DMS53 treated with DMSO at 0.1 percent for 48 hours (cell line): ENCODE data around the gene SLC35B2.

Experiments used
- DNase-seq: peaks from one replicate; lab custom pipeline; 2025; ENCODE audit not compliant: unreplicated experiment; lab: John Stamatoyannopoulos, UW

SLC35B2 gene

DNA sequence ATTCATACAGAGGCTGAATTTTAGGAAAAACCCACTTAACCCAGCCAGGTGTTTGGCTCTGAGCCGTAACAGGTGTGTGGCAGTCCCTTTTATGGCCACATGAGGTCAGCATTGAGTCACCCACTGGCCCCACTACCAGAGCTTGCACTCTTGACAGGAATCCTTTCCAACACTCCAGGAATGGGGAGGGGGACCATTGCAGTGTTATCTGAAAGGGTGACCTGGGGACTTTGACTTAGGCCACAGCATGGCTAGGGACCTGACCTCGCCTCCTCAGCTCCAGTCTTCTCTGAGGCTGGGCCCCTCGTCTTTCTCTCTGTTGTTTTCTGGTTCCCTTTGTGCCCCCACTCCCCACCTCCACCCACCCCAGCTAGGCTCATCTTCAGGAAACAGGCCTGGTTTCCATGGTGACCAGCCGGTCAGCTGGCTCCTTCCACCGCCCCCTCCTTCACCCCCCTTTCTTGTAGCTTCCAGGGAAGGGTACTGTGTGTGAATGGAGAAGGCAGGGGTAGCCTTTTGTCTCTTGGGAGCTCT is 10.8 kb upstream of the SLC35B2 start:
- peak; percentile 63 for DNase-seq

DNA sequence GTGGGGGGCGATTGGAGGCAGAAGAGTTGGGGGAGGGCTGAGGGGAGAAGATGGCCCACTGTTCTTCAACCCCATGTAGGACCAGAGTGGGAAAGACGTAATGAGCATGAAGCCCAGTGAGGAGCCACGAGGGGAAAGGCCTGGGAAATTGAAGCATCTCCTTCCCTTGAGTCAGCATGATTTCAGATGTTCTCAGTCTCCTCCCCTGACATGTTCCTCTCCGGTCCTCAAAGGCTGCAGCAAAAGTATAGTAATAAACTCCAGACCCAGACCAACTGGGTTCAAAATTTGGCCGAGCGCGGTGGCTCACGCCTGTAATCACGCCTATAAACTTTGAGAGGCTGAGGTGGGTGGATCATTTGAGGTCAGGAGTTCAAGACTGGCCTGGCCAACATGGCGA is 9.9 kb upstream of the SLC35B2 start:
- DNase-seq, result no peak

DNA sequence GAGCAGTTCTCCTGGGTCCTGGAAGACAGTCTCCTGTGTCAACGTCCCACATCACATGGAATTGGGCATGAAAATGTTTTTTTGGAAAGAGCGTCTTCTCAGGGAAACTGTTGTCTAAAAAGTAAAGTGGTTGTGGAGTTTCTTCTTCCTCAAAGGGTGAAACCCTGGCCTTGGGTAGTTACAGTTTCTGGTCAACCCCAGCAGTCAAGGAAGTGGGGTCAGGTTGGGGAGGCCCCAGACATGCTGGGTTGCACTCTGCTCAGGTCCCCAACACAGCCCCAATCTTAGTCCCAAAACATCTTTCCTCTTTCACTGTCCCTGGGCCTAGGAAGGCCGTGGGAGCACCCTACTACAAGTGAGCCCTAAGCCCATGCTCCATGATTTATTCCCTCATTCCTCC is 9.0 kb upstream of the SLC35B2 start:
- DNase-seq, result no peak

DNA sequence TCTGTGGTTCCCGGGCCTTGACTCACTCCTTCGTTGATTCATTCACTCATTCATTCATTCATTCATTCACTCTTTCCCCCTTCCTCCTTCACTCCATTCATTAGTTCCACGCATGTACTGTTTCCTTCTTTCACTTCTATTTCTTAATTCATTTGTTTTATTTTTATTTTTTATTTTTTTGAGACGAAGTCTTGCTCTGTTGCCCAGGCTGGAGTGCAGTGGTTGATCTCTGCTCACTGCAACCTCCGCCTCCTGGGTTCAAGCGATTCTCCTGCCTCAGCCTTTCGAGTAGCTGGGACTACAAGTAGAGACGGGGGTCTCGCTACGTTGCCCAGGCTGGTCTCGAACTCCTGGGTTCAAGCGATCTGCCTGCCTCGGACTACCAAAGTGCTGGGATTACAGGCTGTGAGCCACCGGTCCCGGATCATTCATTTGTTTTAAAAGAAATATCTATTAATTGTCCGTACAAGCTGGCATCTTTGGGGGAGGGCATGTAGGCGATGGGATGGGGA is 8.4 kb upstream of the SLC35B2 start:
- DNase-seq, result no peak

- DNase-seq, result peak; percentile 74
Observed at GRCh38 chr6:44265007-44265721, 7.8 kb upstream of the SLC35B2 start, which contains the start of gene NFKBIE. Gene NFKBIE (minus strand): TSS chr6:44265551. CDS start chr6:44265346, 205 bp downstream.

- DNase-seq, result no peak
Observed at GRCh38 chr6:44264154-44265006, 7.1 kb upstream of the SLC35B2 start.

DNA sequence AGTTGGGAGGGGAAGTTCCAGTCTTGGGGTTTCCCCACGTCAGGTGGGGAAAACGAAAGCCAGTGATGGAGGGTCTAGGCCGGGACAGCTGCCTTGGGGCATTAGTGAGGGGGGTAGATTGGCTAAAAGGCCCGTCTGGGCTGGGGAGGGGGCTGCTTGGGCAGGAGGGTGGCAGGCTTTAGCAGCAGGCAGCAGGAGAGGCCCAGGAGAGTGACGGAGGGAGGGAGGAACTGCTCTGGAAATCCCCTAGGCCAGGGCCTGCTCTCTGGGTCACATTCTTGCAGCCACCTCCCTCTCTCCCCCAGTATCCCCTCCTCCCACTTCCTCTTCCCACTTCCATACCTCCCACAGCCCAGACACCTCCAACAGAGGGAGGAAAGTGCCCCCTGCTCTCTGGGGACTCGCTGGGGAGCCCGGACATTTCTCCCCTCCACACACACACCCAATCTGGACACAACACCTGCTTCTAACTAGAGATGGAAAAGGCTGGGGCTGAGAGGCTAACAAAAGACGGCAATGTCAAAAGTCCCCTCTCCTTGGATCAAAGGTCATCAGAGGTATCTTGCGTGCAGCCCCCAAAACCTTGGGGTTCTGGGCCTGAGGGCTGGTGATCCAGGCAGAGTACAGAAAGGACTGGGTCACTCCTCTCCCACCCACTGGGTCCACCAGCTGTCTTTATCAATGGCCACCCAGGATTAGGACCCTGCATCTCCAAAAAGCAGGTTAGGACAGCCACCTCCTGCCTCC is 6.2 kb upstream of the SLC35B2 start:
- no peak for DNase-seq

- DNase-seq, result no peak
Observed at GRCh38 chr6:44262467-44263353, 5.4 kb upstream of the SLC35B2 start.

DNA sequence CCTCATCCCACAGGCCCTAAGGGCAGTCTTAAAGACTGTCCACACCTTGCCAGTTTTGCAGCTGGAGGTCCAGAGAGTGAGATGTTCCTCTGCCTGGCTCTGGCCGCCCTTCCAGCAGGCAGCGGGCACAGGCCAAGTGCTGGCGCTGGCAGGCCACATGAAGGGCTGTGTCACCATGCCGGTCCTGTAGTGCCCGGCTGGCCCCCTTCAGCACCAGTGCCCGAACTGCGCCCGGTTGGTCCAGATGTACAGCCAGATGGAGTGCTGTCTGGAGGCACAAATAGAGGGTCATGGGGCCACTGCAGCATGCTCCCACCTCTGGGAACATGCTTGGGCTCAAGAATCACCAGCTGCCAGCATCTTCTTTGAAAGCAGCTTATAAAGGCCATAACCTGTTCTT is 4.3 kb upstream of the SLC35B2 start:
- DNase-seq, result no peak

DNA sequence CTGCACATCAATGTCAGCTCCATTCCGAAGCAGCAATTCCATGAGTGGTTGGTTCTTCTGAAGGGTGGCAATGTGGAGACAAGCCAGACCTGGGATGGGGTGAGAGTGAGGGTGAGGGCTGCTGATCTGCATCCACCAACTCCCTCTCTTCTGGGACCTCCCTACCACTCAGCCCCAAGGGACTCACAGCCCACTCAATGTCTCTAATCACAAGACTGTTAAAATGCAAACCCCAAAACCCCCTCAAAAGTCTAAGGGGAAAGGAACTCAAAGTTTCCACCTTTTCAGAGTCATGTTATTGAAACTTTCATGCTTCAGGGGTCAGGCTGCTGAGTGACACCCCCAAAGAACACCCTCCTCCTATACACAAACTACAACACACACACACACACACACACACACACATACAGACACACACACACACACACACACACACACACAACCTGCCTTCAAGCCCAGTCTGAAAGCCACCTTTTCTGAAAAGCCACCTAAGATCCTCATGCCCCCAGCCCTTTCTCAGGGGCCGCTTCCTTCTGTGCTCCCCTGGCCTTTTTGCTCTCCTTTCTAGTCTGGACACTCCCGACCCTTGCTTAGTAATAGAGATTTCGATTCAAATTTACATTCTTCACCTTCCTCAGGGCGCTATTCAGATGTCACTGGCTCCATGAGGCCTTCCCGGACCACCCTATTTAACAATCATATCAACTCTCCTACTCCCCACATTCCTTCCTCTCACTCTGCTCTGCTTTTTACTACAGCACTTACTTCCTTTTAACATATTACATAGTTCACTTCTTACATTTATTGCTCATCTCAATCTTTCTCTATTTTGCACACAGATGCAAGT is 3.3 kb upstream of the SLC35B2 start:
- DNase-seq, result no peak

- DNase-seq, result no peak
Observed at GRCh38 chr6:44260011-44260410, 2.7 kb upstream of the SLC35B2 start.

- DNase-seq, result no peak
Observed at GRCh38 chr6:44258921-44259320, 1.6 kb upstream of the SLC35B2 start.

DNA sequence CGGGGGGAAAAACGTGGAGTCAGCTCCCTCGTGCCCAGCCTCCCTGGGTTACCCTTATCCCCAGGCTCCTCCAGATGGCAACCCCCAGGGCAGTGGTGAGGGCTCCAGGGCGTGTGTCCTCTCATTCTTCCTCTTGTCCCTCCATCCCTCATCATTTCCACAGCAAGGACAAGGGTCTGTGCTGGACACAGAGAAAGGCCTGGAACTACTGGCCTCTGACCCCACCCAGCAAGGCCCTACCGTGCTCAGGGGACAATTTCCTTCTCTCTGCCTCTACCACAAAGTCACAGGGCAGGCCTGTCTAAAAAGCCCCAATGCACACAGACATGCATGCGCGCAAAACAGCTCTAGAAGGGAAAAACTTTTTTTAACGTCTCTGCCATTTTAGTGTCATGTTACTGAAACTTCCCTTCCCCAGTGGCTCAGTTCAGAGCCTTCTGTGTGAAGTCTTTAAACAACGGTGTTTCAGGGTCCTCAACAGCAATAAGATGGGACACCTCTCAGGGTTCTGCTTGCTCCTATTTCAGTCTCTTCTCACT is 1.1 kb upstream of the SLC35B2 start:
- no peak for DNase-seq

- no peak for DNase-seq
Observed at GRCh38 chr6:44257753-44258324, 511 bp upstream of the SLC35B2 start.

DNA sequence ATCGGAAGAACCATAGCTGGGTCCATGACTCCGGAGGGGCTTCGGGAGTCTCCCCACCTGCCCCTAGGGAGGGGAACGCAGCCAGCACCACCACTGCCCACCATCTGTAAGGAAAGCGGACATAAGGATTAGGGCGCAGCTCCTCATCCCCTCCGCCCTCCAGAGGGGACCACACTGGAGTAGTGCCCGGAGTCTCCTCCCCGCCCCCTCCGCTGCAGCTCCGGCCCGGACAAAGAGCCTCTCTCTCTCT is 628 bp downstream of the SLC35B2 start:
- DNase-seq, result peak; percentile 41

DNA sequence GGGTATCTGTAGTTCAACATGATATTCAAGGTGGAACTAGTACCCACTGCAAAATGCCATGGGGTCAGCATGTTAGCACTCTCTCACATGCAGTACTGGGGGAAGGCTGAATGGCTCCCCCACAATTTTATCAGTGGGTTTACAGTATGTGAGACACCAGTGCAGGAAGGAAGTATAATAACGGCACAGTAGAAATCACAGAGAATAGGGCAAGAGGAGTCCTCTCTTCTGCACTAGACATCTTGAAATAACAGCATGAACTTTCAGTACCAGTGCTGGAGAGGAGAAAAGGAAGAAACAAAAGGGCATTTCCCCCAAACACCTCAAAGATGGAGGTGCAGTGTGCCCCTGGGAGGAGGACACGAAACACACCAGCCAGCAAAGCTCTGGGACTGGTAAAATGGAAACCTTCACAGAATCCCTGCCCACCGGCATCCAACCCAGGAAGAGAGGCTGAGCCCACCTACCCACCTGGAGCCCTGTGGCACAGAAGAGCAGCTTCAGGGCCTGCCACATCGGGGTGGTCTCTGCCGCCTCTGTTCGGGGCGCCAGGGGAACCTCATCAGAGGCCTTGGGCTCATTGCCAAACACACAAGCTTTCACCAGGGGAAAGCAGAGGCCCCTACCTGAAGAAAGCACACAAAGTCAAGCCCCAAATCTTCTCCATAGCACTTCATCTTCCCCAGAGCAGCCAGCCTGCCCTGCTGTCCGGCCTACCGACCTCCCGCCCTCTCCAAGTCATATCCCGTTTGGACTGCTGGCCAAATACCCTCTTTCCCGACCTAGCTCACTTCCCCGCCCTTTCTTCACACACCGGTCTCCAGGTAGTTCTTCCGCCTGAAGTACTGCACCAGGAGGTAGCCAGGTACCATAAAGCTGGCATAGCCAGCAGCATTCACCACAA is 1.2 kb downstream of the SLC35B2 start:
- DNase-seq, result peak; percentile 41

DNA sequence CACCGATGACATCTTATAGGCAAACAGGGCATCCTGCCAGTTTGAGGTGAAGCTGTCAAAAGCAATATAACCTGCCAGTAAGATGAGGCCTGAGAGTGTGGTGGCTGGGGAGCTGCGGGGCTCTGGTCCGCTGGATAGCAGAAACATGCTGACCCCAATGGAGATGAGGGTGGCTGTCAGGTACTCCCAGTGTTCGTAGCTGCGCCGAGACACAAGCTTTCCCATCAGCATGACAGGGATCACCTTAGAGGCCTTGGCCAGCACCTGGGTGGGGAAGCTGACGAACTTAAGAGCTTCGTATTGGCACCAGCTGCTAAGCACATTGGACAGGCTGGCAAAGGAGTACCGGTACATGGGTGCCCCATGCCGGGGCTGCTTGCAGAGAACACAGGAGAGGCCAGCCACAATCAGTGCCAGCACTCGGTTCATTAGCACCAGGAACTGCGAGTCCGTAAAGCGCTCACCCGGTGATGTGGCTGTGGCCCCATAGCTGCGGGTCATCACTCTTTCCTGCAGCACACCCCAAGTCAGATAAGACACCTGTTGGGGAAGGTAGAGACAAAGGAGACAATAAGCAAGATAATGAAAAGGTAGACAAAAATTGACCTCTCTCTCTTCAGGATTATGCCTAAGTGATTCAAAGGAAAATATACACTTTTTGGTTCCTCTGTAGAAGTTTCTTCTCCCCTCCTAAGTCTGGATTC is 2.1 kb downstream of the SLC35B2 start:
- DNase-seq, result no peak
